SH-SY5Y (cell line): ENCODE data around the gene TMEM140.

Source experiments
- GATA2 ChIP-seq: IDR thresholded peaks from 2 replicates; pipeline ENCODE4 v1.6.1; 2011; ENCODE audit warnings: mild to moderate bottlenecking, low read depth, low read length
- GATA3 ChIP-seq: IDR thresholded peaks from 2 replicates; pipeline ENCODE4 v1.6.1; 2011; ENCODE audit warnings: low read depth, mild to moderate bottlenecking, low read length, moderate library complexity

DNA sequence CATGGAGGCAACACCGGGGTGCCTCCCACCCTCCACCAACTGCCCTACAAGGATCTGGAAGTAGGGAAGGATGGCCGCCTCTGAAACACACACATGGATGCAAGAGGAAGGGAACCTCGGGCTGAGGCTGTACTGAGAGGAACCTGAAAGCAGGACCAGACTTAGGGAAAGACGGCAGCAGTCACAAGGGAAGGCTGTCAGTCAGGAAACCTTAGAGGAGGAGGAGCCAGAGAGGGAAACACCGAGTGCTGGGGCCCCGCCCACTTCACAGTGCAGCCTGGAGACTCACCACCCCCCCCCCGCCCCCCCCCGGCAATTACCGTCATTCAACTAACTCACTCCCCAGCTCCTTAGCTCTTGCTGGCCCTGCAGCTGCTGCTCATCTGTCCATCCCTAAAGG is 20.1 kb downstream of the TMEM140 start:
- TF ChIP-seq GATA3 (no peak), GATA2 (no peak)
